Trophoblast cell (in vitro differentiated cells and primary cell): ENCODE results near the gene LCP1.

Experiments used
- DNase-seq, 2 donors: peaks; one replicate each; pipeline ENCODE4 v3.0.0-alpha.2; 2016
- H2AFZ ChIP-seq: 2 replicates; pipeline ENCODE4 v1.6.1; 2013; ENCODE audit warnings: low read length, moderate library complexity, mild to moderate bottlenecking; ENCODE audit not compliant: insufficient read depth, poor library complexity
- H2AK5ac ChIP-seq: 2 replicates; pipeline ENCODE4 v1.6.1; 2013; ENCODE audit warnings: mild to moderate bottlenecking, low read length
- H2BK120ac ChIP-seq: 2 replicates; pipeline ENCODE4 v1.6.1; 2013; ENCODE audit warnings: low read length, mild to moderate bottlenecking, moderate library complexity; ENCODE audit not compliant: insufficient read depth, poor library complexity
- H2BK12ac ChIP-seq: 2 replicates; pipeline ENCODE4 v1.6.1; 2013; ENCODE audit warnings: mild to moderate bottlenecking, low read length, moderate library complexity
- H2BK5ac ChIP-seq: 2 replicates; pipeline ENCODE4 v1.6.1; 2013; ENCODE audit warnings: low read length, low read depth, moderate library complexity, mild to moderate bottlenecking; ENCODE audit not compliant: poor library complexity
- H3K14ac ChIP-seq: 2 replicates; pipeline ENCODE4 v1.6.1; 2013; ENCODE audit warnings: mild to moderate bottlenecking, low read length
- H3K18ac ChIP-seq: 2 replicates; pipeline ENCODE4 v1.6.1; 2013; ENCODE audit warnings: mild to moderate bottlenecking, low read length
- H3K23ac ChIP-seq: 2 replicates; pipeline ENCODE4 v1.6.1; 2013; ENCODE audit warnings: low read length
- H3K27ac ChIP-seq: 2 replicates; pipeline ENCODE4 v1.5.1; 2013; ENCODE audit warnings: low read depth, mild to moderate bottlenecking, inconsistent platforms, low read length, moderate library complexity
- H3K27me3 ChIP-seq: 2 replicates; pipeline ENCODE4 v1.6.1; 2013; ENCODE audit warnings: inconsistent platforms, mild to moderate bottlenecking, low read length, moderate library complexity; ENCODE audit not compliant: insufficient read depth
- H3K36me3 ChIP-seq, 2 experiments: 1 replicate in 1 of 2; 2 replicates in 1 of 2; pipeline ENCODE4 v1.6.1; 2013; ENCODE audit warnings: low read length in 2 of 2, mild to moderate bottlenecking in 2 of 2, moderate library complexity in 1 of 2; ENCODE audit not compliant: insufficient read depth in 2 of 2, control insufficient read depth in 1 of 2
- H3K4ac ChIP-seq: 2 replicates; pipeline ENCODE4 v1.6.1; 2013; ENCODE audit warnings: low read depth, mild to moderate bottlenecking, low read length, moderate library complexity
- H3K4me1 ChIP-seq, 2 experiments: 1 replicate in 1 of 2; 2 replicates in 1 of 2; pipeline ENCODE4 v1.6.1; 2013; ENCODE audit warnings: low read length in 2 of 2, mild to moderate bottlenecking in 2 of 2, moderate library complexity in 1 of 2; ENCODE audit not compliant: insufficient read depth in 2 of 2, control insufficient read depth in 1 of 2
- H3K4me2 ChIP-seq: 2 replicates; pipeline ENCODE4 v1.6.1; 2013; ENCODE audit warnings: inconsistent platforms, mild to moderate bottlenecking, low read length, moderate library complexity
- H3K4me3 ChIP-seq: 2 replicates; pipeline ENCODE4 v1.5.1; 2013; ENCODE audit warnings: mild to moderate bottlenecking, low read depth, low read length, inconsistent platforms
- H3K79me1 ChIP-seq: one replicate; pipeline ENCODE4 v1.6.1; 2013; ENCODE audit warnings: low read length
- H3K79me2 ChIP-seq: 2 replicates; pipeline ENCODE4 v1.6.1; 2013; ENCODE audit warnings: low read length, mild to moderate bottlenecking; ENCODE audit not compliant: control insufficient read depth, insufficient read depth, poor library complexity
- H3K9ac ChIP-seq: 2 replicates; pipeline ENCODE4 v1.6.1; 2013; ENCODE audit warnings: mild to moderate bottlenecking, low read length
- H3K9me3 ChIP-seq: 2 replicates; pipeline ENCODE4 v1.6.1; 2013; ENCODE audit warnings: low read depth, mild to moderate bottlenecking, control low read depth, inconsistent platforms, low read length; ENCODE audit not compliant: insufficient read depth
- H4K12ac ChIP-seq: 2 replicates; pipeline ENCODE4 v1.6.1; 2013; ENCODE audit warnings: low read depth, mild to moderate bottlenecking, low read length, moderate library complexity
- H4K8ac ChIP-seq: 2 replicates; pipeline ENCODE4 v1.6.1; 2013; ENCODE audit warnings: low read depth, mild to moderate bottlenecking, low read length, moderate library complexity
- H4K91ac ChIP-seq: one replicate; pipeline ENCODE4 v1.6.1; 2013; ENCODE audit warnings: low read depth, mild to moderate bottlenecking, low read length, moderate library complexity
- WGBS: extraction: QIAGEN DNeasy Blood & Tissue Kit; methylation state at CpG from one replicate; pipeline ENCODE4 v1.1.7; 2013; ENCODE audit warnings: missing lambda C conversion rate; ENCODE audit not compliant: insufficient read length, insufficient coverage; ENCODE audit errors: extremely low coverage; 5-methylcytosine and 5-hydroxymethylcytosine counted together

LCP1 gene

GRCh38 chr13:46213242-46213641, 31.3 kb upstream of the LCP1 start:
- no peaks in the 10 kb centered on the region for H3K27me3 ChIP-seq
- no peak overlapping the region for H3K9ac ChIP-seq
- H2AFZ ChIP-seq = no peak overlapping the region
- H2BK5ac ChIP-seq = no peak overlapping the region
- H3K9me3 ChIP-seq = no peaks in the 10 kb centered on the region
- no peak overlapping the region for H2AK5ac ChIP-seq
- H3K27ac ChIP-seq = peak overlapping the region; percentile 54
- no peak overlapping the region for H3K4me2 ChIP-seq
- no peak overlapping the region for H4K12ac ChIP-seq
- H3K14ac ChIP-seq = no peak overlapping the region
- no peaks in the 10 kb centered on the region for H3K36me3 ChIP-seq
- no peak overlapping the region for H3K18ac ChIP-seq
- WGBS = no CpG with 5 or more reads among the region's 3 CpGs
- H3K4ac ChIP-seq = no peak overlapping the region
- H2BK12ac ChIP-seq = no peak overlapping the region
- H4K91ac ChIP-seq = no peak overlapping the region
- H3K79me2 ChIP-seq = peaks cover 2% of the 10 kb centered on the region
- peaks cover 6 to 8% of the 10 kb centered on the region in 2 experiments for H3K4me1 ChIP-seq
- no peak overlapping the region for H2BK120ac ChIP-seq
- H4K8ac ChIP-seq = no peak overlapping the region
- H3K4me3 ChIP-seq = no peak overlapping the region
- DNase-seq = no peak
- no peak overlapping the region for H3K23ac ChIP-seq
- H3K79me1 ChIP-seq = peaks cover 5% of the 10 kb centered on the region

GRCh38 chr13:46211483-46212351, 29.7 kb upstream of the LCP1 start, which contains the start of gene LRRC63:
Gene LRRC63, plus strand, starts transcription at chr13:46211928. Its CDS starts 1,107 bp downstream, at chr13:46213035.
- peak within 1 kb of the TSS; percentile 70 for H4K8ac ChIP-seq
- peak within 1 kb of the TSS; percentile 56 for H3K4ac ChIP-seq
- peaks cover 2% of the 10 kb centered on the region for H3K79me2 ChIP-seq
- peak within 1 kb of the TSS; percentile 47 for H4K12ac ChIP-seq
- H2BK5ac ChIP-seq = peak within 1 kb of the TSS; percentile 11
- H3K27ac ChIP-seq = peak within 1 kb of the TSS; percentile 43
- no peak within 1 kb of the TSS for H3K23ac ChIP-seq
- peak within 1 kb of the TSS; percentile 64 for H3K18ac ChIP-seq
- peak within 1 kb of the TSS; percentile 56 for H2BK12ac ChIP-seq
- H3K4me2 ChIP-seq = peak within 1 kb of the TSS; percentile 96
- H3K4me3 ChIP-seq = peak within 1 kb of the TSS; percentile 71
- peak within 1 kb of the TSS; percentile 45 for H4K91ac ChIP-seq
- H3K4me1 ChIP-seq = peaks cover 6 to 9% of the 10 kb centered on the region in 2 experiments
- H3K79me1 ChIP-seq = peaks cover 5% of the 10 kb centered on the region
- WGBS = no CpG with 5 or more reads among the region's 53 CpGs
- H3K27me3 ChIP-seq = no peaks in the 10 kb centered on the region
- peak within 1 kb of the TSS; percentile 25 for H2BK120ac ChIP-seq
- peak within 1 kb of the TSS; percentile 73 for H2AK5ac ChIP-seq
- DNase-seq = peak; percentile 62 to 79
- peak within 1 kb of the TSS; percentile 75 for H3K14ac ChIP-seq
- no peaks in the 10 kb centered on the region for H3K36me3 ChIP-seq
- no peak within 1 kb of the TSS for H3K9ac ChIP-seq
- H3K9me3 ChIP-seq = no peaks in the 10 kb centered on the region
- H2AFZ ChIP-seq = peak within 1 kb of the TSS; percentile 77

- Histone ChIP-seq H3K79me1 (peaks cover 5% of the 10 kb centered on the region), H3K18ac (no peak overlapping the region), H2AK5ac (no peak overlapping the region), H4K8ac (no peak overlapping the region), H2BK12ac (no peak overlapping the region), H3K4me2 (peak overlapping the region; percentile 96), H3K9ac (no peak overlapping the region), H2BK5ac (no peak overlapping the region), H4K91ac (no peak overlapping the region), H3K9me3 (no peaks in the 10 kb centered on the region), H2BK120ac (no peak overlapping the region), H3K27me3 (no peaks in the 10 kb centered on the region), H3K4me3 (no peak overlapping the region), H3K27ac (peak overlapping the region; percentile 43), H3K36me3 (peaks cover 0 to 2% of the 10 kb centered on the region in 2 experiments), H4K12ac (no peak overlapping the region), H3K14ac (no peak overlapping the region), H3K79me2 (peaks cover 2% of the 10 kb centered on the region), H3K4me1 (peaks cover 8 to 13% of the 10 kb centered on the region in 2 experiments), H3K4ac (no peak overlapping the region), H3K23ac (no peak overlapping the region), H2AFZ (no peak overlapping the region)
- peak in 1 of 2 donors; percentile 26 for DNase-seq
- WGBS = no CpG with 5 or more reads among the region's 9 CpGs
These were observed 29.1 kb upstream of the LCP1 start for GRCh38 chr13:46211116-46211482.

GRCh38 chr13:46210362-46211083, 28.5 kb upstream of the LCP1 start:
- Histone ChIP-seq H4K12ac (no peak overlapping the region), H2BK5ac (no peak overlapping the region), H3K4me1 (peaks cover 12 to 16% of the 10 kb centered on the region in 2 experiments), H3K27me3 (no peaks in the 10 kb centered on the region), H3K18ac (no peak overlapping the region), H3K9ac (no peak overlapping the region), H3K36me3 (peaks cover 0 to 2% of the 10 kb centered on the region in 2 experiments), H3K4ac (no peak overlapping the region), H2AFZ (no peak overlapping the region), H3K9me3 (no peaks in the 10 kb centered on the region), H3K4me2 (peak overlapping the region; percentile 7), H2BK12ac (no peak overlapping the region), H3K79me1 (peaks cover 5% of the 10 kb centered on the region), H3K4me3 (no peak overlapping the region), H3K14ac (no peak overlapping the region), H3K23ac (no peak overlapping the region), H2BK120ac (no peak overlapping the region), H3K79me2 (peaks cover 2% of the 10 kb centered on the region), H4K91ac (no peak overlapping the region), H4K8ac (no peak overlapping the region), H3K27ac (no peak overlapping the region), H2AK5ac (no peak overlapping the region)
- DNase-seq = peak in 1 of 2 donors; percentile 50
- WGBS = no CpG with 5 or more reads among the region's 6 CpGs
